ENCODE measurements around the gene BRD9. TPM values are rescaled to one million over a fixed set of nuclear protein-coding genes. Genes with fewer than 3 reads are reported as not detected.

Gene BRD9
- total and polyA plus RNA-seq, 9 of the 15 experiments (the other 6 are each of a cell fraction or from before 2014, with no cell fraction given) = 2.4 to 68.7 (median 44.9) TPM

GRCh38 chr5:891117-891836 is 1.3 kb downstream of the BRD9 start (continued):
- TF ChIP-seq JUND (IDR thresholded peaks at IDR 0.05; ENCODE audit: borderline replicate concordance, low read depth, low read length) (0 out of 2 replicates have a peak, but pooled peaks have one; percentile 21), JUND (tag; IDR thresholded peaks at IDR 0.05; ENCODE audit: borderline replicate concordance, low read depth, low read length) (no peak), KDM4B (IDR thresholded peaks at IDR 0.05; ENCODE audit: borderline replicate concordance in 2 of 2, low read depth in 1 of 2) (no peak; a peak in 1 of 4 replicates), MAX (CRISPR knock-in tag; IDR thresholded peaks at IDR 0.05) (peak; percentile 37), MAZ (CRISPR knock-in tag; conservative IDR thresholded peaks at IDR 0.05 in 1 of 2, IDR thresholded peaks at IDR 0.05 in 1 of 2) (peak; percentile 14 to 44; a peak in 2 of 4 replicates), E2F6 (IDR thresholded peaks at IDR 0.05; ENCODE audit: borderline replicate concordance in 1 of 2, extremely low read depth in 1 of 2, insufficient read depth in 1 of 2, insufficient read length in 1 of 2, low read depth in 1 of 2, low read length in 1 of 2, poor library complexity in 1 of 2, severe bottlenecking in 1 of 2) (peak in 1 of 2 experiments; percentile 59), KDM5B (IDR thresholded peaks at IDR 0.05; ENCODE audit: insufficient replicate concordance, low read depth, low read length) (peak; percentile 53), MEIS2 (IDR thresholded peaks at IDR 0.05; ENCODE audit: partially characterized antibody) (peak; percentile 11), ZNF316 (IDR thresholded peaks at IDR 0.05) (0 out of 2 replicates have a peak, but pooled peaks have one; percentile 5), SAP30 (IDR thresholded peaks at IDR 0.05; ENCODE audit: borderline replicate concordance, insufficient read depth, low read depth, low read length, poor library complexity, severe bottlenecking) (peak; percentile 34), NKRF (IDR thresholded peaks at IDR 0.05; ENCODE audit: borderline replicate concordance) (peak; percentile 83), ZNF263 (CRISPR knock-in tag; IDR thresholded peaks at IDR 0.05; ENCODE audit: borderline replicate concordance) (peak; percentile 95)
- TF ChIP-seq, protein P1, sequence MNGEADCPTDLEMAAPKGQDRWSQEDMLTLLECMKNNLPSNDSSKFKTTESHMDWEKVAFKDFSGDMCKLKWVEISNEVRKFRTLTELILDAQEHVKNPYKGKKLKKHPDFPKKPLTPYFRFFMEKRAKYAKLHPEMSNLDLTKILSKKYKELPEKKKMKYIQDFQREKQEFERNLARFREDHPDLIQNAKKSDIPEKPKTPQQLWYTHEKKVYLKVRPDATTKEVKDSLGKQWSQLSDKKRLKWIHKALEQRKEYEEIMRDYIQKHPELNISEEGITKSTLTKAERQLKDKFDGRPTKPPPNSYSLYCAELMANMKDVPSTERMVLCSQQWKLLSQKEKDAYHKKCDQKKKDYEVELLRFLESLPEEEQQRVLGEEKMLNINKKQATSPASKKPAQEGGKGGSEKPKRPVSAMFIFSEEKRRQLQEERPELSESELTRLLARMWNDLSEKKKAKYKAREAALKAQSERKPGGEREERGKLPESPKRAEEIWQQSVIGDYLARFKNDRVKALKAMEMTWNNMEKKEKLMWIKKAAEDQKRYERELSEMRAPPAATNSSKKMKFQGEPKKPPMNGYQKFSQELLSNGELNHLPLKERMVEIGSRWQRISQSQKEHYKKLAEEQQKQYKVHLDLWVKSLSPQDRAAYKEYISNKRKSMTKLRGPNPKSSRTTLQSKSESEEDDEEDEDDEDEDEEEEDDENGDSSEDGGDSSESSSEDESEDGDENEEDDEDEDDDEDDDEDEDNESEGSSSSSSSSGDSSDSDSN (IDR thresholded peaks at IDR 0.05; ENCODE audit: borderline replicate concordance in 1 of 2, low read depth in 2 of 2, low read length in 2 of 2) = peak; percentile 64; a peak in 1 of 4 replicates
- TF ChIP-seq, protein P2, sequence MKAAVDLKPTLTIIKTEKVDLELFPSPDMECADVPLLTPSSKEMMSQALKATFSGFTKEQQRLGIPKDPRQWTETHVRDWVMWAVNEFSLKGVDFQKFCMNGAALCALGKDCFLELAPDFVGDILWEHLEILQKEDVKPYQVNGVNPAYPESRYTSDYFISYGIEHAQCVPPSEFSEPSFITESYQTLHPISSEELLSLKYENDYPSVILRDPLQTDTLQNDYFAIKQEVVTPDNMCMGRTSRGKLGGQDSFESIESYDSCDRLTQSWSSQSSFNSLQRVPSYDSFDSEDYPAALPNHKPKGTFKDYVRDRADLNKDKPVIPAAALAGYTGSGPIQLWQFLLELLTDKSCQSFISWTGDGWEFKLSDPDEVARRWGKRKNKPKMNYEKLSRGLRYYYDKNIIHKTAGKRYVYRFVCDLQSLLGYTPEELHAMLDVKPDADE (conservative IDR thresholded peaks at IDR 0.05; ENCODE audit: control insufficient read depth, low read depth, low read length) = 0 out of 2 replicates have a peak, but pooled peaks have one; percentile 9
- TF ChIP-seq, protein P3, sequence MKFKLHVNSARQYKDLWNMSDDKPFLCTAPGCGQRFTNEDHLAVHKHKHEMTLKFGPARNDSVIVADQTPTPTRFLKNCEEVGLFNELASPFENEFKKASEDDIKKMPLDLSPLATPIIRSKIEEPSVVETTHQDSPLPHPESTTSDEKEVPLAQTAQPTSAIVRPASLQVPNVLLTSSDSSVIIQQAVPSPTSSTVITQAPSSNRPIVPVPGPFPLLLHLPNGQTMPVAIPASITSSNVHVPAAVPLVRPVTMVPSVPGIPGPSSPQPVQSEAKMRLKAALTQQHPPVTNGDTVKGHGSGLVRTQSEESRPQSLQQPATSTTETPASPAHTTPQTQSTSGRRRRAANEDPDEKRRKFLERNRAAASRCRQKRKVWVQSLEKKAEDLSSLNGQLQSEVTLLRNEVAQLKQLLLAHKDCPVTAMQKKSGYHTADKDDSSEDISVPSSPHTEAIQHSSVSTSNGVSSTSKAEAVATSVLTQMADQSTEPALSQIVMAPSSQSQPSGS (CRISPR knock-in tag; IDR thresholded peaks at IDR 0.05) = no peak

All from K562 (cell line).